Activated CD4-positive, alpha-beta T cell treated with anti-CD3 and anti-CD28 coated beads for 1 hour (primary cell): ENCODE data around the gene SCRN2.

Experiments
- DNase-seq: peaks from one replicate; pipeline ENCODE4 v3.0.0-alpha.2; 2020

Gene SCRN2

GRCh38 chr17:47871048-47871447 lies 30.0 kb upstream of the SCRN2 start:
- DNase-seq = no peak

- DNase-seq = no peak
Observed at GRCh38 chr17:47870056-47870455, 29.0 kb upstream of the SCRN2 start.

- DNase-seq = no peak
Observed at GRCh38 chr17:47869114-47869513, 28.0 kb upstream of the SCRN2 start.

- DNase-seq = no peak
Observed at GRCh38 chr17:47867813-47868533, 26.9 kb upstream of the SCRN2 start.

- DNase-seq = no peak
Observed at GRCh38 chr17:47866941-47867340, 25.9 kb upstream of the SCRN2 start.

GRCh38 chr17:47864791-47865216 lies 23.7 kb upstream of the SCRN2 start:
- DNase-seq = no peak

GRCh38 chr17:47862621-47863440 lies 21.8 kb upstream of the SCRN2 start:
- no peak for DNase-seq

- no peak for DNase-seq
Observed at GRCh38 chr17:47860386-47860785, 19.3 kb upstream of the SCRN2 start.

GRCh38 chr17:47857551-47858455 lies 16.7 kb upstream of the SCRN2 start:
- no peak for DNase-seq

GRCh38 chr17:47856830-47857229 lies 15.8 kb upstream of the SCRN2 start:
- DNase-seq = no peak

- no peak for DNase-seq
Observed at GRCh38 chr17:47855737-47856136, 14.7 kb upstream of the SCRN2 start.

- DNase-seq = no peak
Observed at GRCh38 chr17:47853616-47854015, 12.5 kb upstream of the SCRN2 start.

GRCh38 chr17:47852113-47852949 lies 11.3 kb upstream of the SCRN2 start:
- no peak for DNase-seq

- DNase-seq = no peak
Observed at GRCh38 chr17:47851764-47852112, 10.7 kb upstream of the SCRN2 start.

- DNase-seq = peak; percentile 54
Observed at GRCh38 chr17:47850692-47851573, 9.9 kb upstream of the SCRN2 start, which contains the start of gene SP6. TSS of gene SP6 (minus strand) at chr17:47851163. CDS start at chr17:47848429, 2,734 bp downstream.

GRCh38 chr17:47850373-47850691 lies 9.3 kb upstream of the SCRN2 start:
- no peak for DNase-seq

- no peak for DNase-seq
Observed at GRCh38 chr17:47848198-47848513, 7.1 kb upstream of the SCRN2 start.

GRCh38 chr17:47847341-47848197 lies 6.5 kb upstream of the SCRN2 start:
- DNase-seq = no peak

GRCh38 chr17:47846716-47847340 lies 5.8 kb upstream of the SCRN2 start:
- DNase-seq = no peak

- DNase-seq = no peak
Observed at GRCh38 chr17:47845716-47846075, 4.6 kb upstream of the SCRN2 start.
